ENCODE results near the gene PRKCA.
A peak's percentile ranks its signal among the peaks of the same experiment; 100 is the strongest.

The PRKCA gene

DNA sequence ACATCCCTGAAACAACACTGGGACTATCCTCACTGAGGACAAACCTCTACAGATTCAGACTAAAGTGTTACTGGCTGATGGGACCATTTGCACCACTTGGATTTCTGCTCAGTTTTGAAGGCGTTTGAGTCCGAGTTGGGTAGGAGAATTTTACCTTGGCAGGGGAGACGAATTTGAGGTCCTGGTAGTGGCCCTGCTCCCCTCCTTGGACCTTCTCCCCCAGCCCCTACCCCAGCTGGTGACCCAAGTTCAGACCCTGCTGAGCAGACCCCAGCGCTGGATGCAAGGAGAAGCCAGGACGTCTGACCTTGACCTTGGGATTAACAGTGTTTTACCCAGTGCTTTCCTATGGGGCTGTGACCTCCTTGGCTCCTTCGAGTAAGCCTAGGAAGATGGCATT is 546.1 kb downstream of the PRKCA start:
- no peak for DNase-seq (ENCODE audit: low read depth)
- H3K4me3 ChIP-seq (replicated peaks; ENCODE audit: low read depth, low read length) = no peak overlapping the region
- TF ChIP-seq, protein P1, sequence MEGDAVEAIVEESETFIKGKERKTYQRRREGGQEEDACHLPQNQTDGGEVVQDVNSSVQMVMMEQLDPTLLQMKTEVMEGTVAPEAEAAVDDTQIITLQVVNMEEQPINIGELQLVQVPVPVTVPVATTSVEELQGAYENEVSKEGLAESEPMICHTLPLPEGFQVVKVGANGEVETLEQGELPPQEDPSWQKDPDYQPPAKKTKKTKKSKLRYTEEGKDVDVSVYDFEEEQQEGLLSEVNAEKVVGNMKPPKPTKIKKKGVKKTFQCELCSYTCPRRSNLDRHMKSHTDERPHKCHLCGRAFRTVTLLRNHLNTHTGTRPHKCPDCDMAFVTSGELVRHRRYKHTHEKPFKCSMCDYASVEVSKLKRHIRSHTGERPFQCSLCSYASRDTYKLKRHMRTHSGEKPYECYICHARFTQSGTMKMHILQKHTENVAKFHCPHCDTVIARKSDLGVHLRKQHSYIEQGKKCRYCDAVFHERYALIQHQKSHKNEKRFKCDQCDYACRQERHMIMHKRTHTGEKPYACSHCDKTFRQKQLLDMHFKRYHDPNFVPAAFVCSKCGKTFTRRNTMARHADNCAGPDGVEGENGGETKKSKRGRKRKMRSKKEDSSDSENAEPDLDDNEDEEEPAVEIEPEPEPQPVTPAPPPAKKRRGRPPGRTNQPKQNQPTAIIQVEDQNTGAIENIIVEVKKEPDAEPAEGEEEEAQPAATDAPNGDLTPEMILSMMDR (IDR thresholded peaks at IDR 0.05; ENCODE audit: low read length, missing control alignments) = no peak

DNA sequence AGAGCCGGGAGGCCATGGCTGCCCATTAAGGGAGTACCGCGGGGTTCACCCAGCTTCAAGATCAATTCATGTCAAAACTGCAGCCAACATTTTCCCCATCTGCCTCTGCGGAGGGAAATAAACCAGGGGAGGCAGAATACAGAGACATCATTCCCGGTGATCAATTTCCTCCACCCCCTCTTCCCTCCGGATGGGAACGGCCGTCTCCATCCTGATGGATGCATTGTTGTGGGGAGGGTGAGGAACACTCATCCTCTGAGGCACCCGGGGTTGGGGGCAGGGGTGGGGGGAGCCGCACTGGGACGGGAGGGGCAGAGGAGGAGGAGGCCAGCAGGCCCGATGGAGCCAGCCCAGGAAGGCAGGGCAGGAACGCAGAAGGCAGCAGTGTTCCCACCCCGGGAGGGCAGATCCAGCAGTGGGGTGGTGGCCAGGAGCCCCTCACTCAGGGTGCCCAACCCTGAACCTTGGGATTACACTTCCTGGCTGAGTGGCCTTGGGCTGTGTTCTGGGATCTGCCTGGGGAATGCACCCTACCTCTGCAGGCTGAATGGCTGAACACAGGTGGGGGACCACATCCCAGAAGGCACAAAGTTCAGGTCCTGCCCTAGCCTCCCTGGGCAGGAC is 546.7 kb downstream of the PRKCA start:
- TF ChIP-seq, protein P1 (IDR thresholded peaks at IDR 0.05; ENCODE audit: low read length, missing control alignments) = no peak
- H3K4me3 ChIP-seq (replicated peaks; ENCODE audit: low read depth, low read length) = no peak overlapping the region

DNA sequence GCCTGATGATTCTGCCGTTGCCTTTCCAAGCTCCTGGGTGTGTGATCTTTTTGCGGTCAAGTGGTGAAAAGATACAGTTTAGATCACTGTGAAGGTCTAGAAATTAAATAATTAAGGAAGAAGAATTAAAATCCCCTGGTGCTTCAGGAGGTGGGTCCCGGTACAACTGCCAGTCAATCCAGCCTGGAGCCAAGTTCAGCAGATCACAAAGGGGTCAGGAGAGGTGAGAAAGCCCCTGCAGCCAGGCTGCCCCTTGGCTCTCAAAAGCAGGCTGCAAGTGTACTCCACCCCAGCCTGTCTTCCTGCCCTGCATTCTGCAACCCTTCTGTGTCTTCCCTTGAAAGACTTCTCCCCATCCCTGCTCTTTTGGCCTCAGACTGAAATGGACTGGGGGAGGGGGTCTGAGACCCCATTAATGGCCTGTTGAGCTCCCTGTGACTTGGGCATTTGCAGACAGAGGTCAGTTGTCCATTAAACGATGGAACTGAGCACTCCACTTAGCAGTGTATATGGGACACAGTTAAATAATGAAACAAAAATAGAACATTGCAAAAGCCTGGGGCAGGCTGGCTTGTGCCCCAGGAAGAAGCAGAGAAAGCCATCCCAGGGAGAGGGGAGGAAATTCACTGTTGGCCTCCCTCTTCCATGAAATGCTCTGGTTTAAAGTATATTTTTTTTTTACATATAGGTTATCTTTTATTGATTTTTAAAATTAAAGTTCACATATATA is 547.6 kb downstream of the PRKCA start:
- no peak overlapping the region for H3K4me3 ChIP-seq (replicated peaks; ENCODE audit: low read depth, low read length)
- TF ChIP-seq, protein P1 (IDR thresholded peaks at IDR 0.05; ENCODE audit: low read length, missing control alignments) = no peak
- DNase-seq (ENCODE audit: low read depth) = no peak

More for the DNA sequence above, 546.7 kb downstream of the PRKCA start:
- DNase-seq (ENCODE audit: low read depth) = no peak

DNA sequence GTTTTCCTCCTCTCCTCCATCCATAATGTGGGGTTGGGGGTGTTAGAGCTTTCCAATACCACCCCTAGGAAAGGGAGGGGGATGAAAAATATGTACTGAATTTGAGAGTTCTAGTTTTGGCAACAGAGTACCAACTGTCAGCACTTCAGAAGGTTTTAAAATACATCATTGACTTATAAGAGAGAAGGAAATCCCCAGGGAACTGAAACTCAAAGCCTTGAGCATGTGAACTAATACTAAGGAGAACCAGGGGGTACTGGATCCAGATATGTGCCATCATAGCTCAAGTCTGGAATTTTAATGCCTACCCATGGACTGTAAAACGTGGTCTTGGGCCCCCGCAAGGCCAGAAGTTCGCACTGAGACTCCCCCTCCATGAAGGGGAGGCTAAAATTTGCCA is 548.3 kb downstream of the PRKCA start:
- H3K4me3 ChIP-seq (replicated peaks; ENCODE audit: low read depth, low read length) = no peak overlapping the region
- TF ChIP-seq, protein P1 (IDR thresholded peaks at IDR 0.05; ENCODE audit: low read length, missing control alignments) = no peak
- DNase-seq (ENCODE audit: low read depth) = no peak

DNA sequence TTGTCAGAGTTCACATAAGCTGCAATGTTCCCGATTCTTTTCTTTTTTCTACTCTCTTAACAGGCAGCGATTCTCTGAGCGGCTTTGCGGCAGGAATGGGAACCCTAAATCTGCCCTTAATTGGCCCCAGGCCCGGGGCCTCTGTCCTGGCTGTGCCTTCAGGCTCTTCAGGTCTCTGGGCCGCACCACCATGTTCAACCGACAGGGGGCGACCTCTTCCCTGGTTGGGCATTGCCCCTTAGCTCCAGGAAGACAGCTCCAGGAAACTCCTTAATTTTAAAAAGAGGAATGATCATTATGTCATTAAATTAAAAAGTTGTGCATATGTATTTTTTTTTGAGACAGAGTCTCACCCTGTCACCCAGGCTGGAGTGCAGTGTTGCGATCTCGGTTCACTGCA is 552.8 kb downstream of the PRKCA start:
- TF ChIP-seq, protein P1 (IDR thresholded peaks at IDR 0.05; ENCODE audit: low read length, missing control alignments) = peak; percentile 21
- no peak overlapping the region for H3K4me3 ChIP-seq (replicated peaks; ENCODE audit: low read depth, low read length)
- DNase-seq (ENCODE audit: low read depth) = no peak

DNA sequence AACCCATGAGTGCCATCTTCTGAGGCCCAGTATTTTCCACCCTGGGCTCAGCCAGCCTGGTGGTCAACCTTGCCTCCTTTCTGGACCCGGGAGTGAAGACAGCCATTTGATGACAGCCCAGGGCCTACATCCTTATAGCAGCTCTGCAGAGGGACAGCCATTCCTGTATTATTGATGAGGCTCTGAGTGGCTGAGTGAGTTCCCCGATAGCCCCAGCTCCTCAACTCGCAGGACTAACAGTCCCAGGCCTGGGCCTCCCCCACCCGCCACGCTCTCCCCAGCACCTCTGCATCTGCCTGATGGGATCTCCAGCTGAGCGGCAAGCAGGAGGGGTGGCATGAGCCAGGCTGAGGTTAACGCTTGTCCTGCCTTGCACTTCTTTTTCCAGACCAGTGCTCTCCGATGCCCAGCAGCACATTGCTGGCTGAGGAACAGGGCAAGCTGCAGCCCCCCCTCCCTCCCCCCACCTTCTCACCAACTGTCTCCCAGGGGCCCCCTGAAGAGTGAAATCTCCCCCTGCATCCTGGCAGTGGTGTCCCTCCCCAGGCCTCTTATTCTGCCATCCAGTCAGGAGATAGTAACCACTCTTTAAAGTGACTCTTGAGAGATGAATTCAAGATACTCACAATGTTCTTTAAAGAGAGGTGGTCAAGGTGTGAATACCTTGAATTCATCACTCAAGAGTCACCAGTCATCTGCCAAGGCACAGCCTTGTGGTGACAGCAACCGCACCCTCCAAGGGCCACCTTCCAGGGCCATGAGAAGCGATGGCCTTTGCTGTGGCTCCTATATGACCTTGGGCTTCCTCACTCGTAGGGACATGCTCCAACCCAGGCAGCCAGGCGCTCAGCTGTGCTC is 556.0 kb downstream of the PRKCA start:
- DNase-seq (ENCODE audit: low read depth) = no peak
- TF ChIP-seq, protein P1 (IDR thresholded peaks at IDR 0.05; ENCODE audit: low read length, missing control alignments) = no peak
- H3K4me3 ChIP-seq (replicated peaks; ENCODE audit: low read depth, low read length) = no peak overlapping the region
